Kidney epithelial cell (primary cell): ENCODE results near the gene MTHFR. TPM values are rescaled to one million over a fixed set of nuclear protein-coding genes. Genes with fewer than 3 reads are reported as not detected.

Experiments used
- DNase-seq: peaks from one replicate; pipeline ENCODE4 v3.0.0-alpha.2; 2010; ENCODE audit warnings: low read depth
- H3K27me3 ChIP-seq: 2 replicates; pipeline ENCODE4 v1.6.0; 2011; ENCODE audit warnings: low read length; ENCODE audit not compliant: control insufficient read depth, insufficient read depth
- H3K36me3 ChIP-seq: 2 replicates; pipeline ENCODE4 v1.5.1; 2011; ENCODE audit warnings: low read length; ENCODE audit not compliant: control insufficient read depth, insufficient read depth
- H3K4me3 ChIP-seq: 2 replicates; pipeline ENCODE4 v1.5.1; 2011; ENCODE audit warnings: low read depth, mild to moderate bottlenecking, control low read depth, low read length
- total RNA-seq: library from RNA; depleted of rRNA; stranded (reverse); fragments of >200 nt; gene quantifications from 2 replicates; pipeline ENCODE4 v1.2.3, GENCODE V29; 2015
- TF ChIP-seq, protein P1 (sequence below): IDR thresholded peaks from 2 replicates; pipeline ENCODE4 v1.5.1; 2011; ENCODE audit warnings: mild to moderate bottlenecking, moderate library complexity, low read length, control low read depth, inconsistent platforms; ENCODE audit not compliant: insufficient read depth, poor library complexity, severe bottlenecking

Gene MTHFR
- total RNA-seq, 1 donor from 2014 or later: 26.6 TPM

DNA sequence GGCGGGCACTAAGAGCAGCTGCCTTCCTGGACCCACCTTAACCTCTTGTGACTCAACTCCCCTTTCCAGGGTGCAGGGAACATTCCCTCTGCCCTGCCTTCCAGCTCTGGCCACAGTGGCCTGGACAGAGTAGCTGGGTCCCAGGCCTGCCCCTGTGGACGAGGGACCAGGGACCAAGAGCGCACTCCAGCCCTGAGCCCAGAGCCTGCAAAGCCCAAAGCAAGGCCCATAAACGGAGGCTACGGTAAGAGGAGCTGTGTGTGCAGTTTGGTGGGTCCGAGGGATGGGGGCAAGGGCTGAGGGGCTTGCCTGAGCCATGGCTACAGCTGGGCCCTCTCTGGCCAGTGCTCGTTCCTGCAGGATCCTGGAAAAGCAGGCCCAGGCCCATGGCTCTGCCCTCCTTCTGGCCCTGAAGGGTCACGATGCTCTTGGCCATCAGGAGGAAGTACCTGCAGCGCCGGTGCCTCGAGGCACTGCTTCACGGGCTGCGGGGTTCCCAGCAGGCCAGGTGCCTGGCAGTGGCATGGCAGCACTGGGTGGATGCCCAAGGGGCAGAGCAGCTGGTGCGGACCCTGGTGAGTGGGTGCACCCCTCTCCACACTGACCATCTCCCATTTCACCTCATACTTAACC is 17.8 kb downstream of the MTHFR start:
- TF ChIP-seq, protein P1, sequence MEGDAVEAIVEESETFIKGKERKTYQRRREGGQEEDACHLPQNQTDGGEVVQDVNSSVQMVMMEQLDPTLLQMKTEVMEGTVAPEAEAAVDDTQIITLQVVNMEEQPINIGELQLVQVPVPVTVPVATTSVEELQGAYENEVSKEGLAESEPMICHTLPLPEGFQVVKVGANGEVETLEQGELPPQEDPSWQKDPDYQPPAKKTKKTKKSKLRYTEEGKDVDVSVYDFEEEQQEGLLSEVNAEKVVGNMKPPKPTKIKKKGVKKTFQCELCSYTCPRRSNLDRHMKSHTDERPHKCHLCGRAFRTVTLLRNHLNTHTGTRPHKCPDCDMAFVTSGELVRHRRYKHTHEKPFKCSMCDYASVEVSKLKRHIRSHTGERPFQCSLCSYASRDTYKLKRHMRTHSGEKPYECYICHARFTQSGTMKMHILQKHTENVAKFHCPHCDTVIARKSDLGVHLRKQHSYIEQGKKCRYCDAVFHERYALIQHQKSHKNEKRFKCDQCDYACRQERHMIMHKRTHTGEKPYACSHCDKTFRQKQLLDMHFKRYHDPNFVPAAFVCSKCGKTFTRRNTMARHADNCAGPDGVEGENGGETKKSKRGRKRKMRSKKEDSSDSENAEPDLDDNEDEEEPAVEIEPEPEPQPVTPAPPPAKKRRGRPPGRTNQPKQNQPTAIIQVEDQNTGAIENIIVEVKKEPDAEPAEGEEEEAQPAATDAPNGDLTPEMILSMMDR: no peak
- no peaks in the 10 kb centered on the region for H3K27me3 ChIP-seq
- H3K4me3 ChIP-seq: no peak overlapping the region
- H3K36me3 ChIP-seq: peaks cover 1% of the 10 kb centered on the region
- DNase-seq: no peak

DNA sequence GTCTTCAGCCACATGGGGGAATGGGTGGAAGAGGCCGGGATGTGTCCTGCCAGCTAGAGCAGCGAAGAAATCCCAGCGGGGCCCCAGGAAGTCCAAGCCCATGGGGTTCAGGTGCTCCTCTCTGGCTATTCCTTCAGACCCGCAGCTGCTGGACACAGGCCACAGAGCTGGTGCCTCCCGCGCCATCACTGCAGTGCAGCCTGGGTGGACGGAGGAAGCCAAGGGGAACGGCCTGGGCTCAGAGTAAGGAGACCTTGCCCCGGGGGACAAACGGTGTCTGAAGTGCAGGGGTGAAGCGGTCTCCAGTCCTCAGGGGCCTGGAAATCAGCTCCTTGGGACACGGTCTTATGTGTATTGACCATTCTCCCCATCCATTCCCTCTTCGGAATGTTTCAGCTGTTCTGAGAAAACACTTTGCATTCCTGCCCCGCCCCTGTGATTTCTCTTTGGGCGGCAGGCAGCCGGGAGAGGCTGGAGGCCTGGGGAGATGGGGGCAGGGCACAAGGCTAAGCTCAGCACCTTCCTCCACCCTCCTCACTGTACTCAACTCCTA is 18.4 kb downstream of the MTHFR start:
- H3K4me3 ChIP-seq: no peak overlapping the region
- peaks cover 1% of the 10 kb centered on the region for H3K36me3 ChIP-seq
- no peak for DNase-seq
- TF ChIP-seq, protein P1: no peak
- no peaks in the 10 kb centered on the region for H3K27me3 ChIP-seq

DNA sequence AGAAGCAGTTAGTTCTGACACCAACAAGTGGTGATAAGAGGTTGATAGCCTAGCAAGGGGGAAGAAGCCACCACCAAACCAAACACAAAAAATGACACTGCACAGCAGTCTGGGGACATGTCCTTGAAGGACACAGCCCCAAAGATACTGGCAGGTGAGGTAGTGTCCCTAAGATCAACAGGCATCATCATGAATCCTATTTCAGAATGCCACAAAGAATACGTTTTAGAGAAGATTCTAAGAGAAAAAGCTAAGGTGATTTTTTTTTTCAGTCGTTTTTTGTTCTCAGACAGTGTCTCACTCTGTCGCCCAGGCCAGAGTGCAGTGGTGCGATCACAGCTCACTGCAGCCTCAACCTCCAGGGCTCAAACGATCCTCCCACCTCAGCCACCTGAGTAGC is 19.6 kb downstream of the MTHFR start:
- no peak overlapping the region for H3K4me3 ChIP-seq
- no peaks in the 10 kb centered on the region for H3K27me3 ChIP-seq
- TF ChIP-seq, protein P1: no peak
- DNase-seq: no peak
- H3K36me3 ChIP-seq: peaks cover 1% of the 10 kb centered on the region

DNA sequence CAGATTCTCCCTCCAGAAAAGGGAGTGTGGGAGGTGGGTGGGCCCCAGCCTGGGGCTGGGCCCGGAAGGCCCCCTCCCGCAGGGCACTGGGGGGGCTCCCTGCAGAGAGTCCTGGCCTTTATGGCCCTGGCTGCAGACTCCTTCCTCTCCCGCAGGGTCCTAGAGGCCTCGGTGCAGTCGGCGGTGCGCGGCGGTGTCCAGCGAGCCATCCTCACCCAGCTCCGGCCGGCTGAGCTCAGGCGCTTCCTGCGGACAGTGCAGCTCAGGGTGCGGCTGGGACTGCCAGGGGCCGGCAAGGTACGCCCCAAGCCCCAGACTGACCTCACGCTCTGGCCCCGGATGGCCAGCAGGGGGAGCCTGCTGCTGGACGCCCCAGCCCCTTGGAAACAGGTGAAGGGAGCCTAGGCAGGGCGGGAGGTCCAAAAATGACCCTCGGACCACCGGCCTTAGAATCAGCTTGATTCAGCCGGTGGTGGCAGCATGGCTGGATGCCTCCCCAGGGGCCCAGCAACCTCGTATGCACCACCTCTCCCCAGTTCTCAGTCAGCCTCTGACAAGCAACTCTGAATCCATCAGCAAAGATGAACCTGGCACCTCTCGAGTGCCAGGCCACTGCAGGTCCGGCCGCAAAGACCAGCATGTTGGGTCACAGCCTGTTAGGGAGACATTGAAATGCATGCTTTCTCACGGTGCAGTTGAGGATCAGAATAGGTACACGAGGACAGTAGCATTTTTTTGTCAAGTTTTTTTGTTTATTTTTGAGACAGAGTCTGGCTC is 20.6 kb downstream of the MTHFR start:
- no peak for DNase-seq
- Histone ChIP-seq H3K27me3 (no peaks in the 10 kb centered on the region), H3K4me3 (no peak overlapping the region), H3K36me3 (peaks cover 1% of the 10 kb centered on the region)
- TF ChIP-seq, protein P1: peak; percentile 93

DNA sequence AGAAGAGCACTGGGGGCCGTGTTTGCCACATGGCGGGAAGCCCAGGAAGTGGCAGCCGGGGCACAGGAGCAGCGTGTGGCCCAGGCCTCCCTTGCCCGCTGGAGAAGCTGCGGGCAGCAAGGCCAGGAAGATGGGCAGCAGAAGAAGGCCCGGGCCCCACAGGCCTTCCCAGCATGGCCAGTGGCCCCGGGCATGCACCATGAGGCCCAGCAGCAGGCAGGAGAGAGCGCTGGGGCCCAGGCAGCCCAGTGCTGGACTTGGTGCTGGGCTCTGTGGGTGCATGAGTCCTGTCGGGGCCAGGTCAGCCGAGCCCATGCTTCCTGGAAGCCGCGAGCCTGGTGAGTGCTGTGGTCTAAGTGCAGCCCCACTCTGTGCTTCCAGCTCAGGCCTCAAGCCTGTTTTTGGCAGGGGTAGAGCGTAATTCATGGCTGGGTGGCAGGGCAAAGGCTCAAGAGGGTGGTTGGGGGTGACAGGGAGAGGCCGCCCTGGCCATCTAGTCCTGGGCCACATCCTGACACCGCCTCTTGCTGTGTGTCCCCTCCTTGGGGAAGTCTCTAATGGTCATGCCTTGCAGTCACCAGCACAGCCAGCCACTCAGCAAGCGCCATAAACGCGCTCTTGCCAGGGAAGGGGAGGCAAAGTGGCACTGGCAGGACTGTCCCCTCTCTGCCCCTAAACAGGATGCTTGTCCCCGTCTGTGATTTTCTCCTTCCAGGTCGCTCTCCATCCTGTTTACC is 21.3 kb downstream of the MTHFR start:
- no peak for DNase-seq
- peaks cover 1% of the 10 kb centered on the region for H3K36me3 ChIP-seq
- TF ChIP-seq, protein P1: no peak
- H3K4me3 ChIP-seq: no peak overlapping the region
- no peaks in the 10 kb centered on the region for H3K27me3 ChIP-seq
